Eye (tissue), 1 donor: ENCODE results near the gene MSMB.
"Not testable (repeated sequence)": the region's sequence is repeated elsewhere in the genome, so short reads cannot be mapped to it uniquely, and the experiment has no call there.

Experiments used
- DNase-seq: peaks from one replicate; pipeline ENCODE4 v3.0.0-alpha.2; 2015

Gene MSMB

GRCh38 chr10:46069771-46070463 lies 23.8 kb upstream of the MSMB start:
- no peak for DNase-seq

- DNase-seq = no peak
These were observed 22.8 kb upstream of the MSMB start for GRCh38 chr10:46068905-46069304.

- DNase-seq = no peak
These were observed 22.0 kb upstream of the MSMB start for GRCh38 chr10:46068117-46068516.

GRCh38 chr10:46064269-46064817 lies 18.3 kb upstream of the MSMB start:
- DNase-seq = no peak

- no peak for DNase-seq
These were observed 16.8 kb upstream of the MSMB start for GRCh38 chr10:46062723-46063428.

GRCh38 chr10:46060706-46061105 lies 14.6 kb upstream of the MSMB start:
- DNase-seq = no peak

GRCh38 chr10:46057927-46058326 lies 11.9 kb upstream of the MSMB start:
- not testable (repeated sequence) for DNase-seq

GRCh38 chr10:46057038-46057437 lies 11.0 kb upstream of the MSMB start:
- DNase-seq = no peak

GRCh38 chr10:46055771-46056170 lies 9.7 kb upstream of the MSMB start:
- no peak for DNase-seq

- DNase-seq = no peak
These were observed 7.7 kb upstream of the MSMB start for GRCh38 chr10:46053534-46054434.

GRCh38 chr10:46052791-46053375 lies 6.8 kb upstream of the MSMB start:
- no peak for DNase-seq

- no peak for DNase-seq
These were observed 6.2 kb upstream of the MSMB start for GRCh38 chr10:46052057-46052790.

- no peak for DNase-seq
These were observed 5.0 kb upstream of the MSMB start for GRCh38 chr10:46050941-46051623.

- DNase-seq = not testable (repeated sequence)
These were observed 3.4 kb upstream of the MSMB start for GRCh38 chr10:46049497-46049831.

GRCh38 chr10:46048152-46048551 lies 2.1 kb upstream of the MSMB start:
- no peak for DNase-seq

GRCh38 chr10:46042527-46042926 lies 3.5 kb downstream of the MSMB start:
- DNase-seq = no peak

- DNase-seq = no peak
These were observed 6.1 kb downstream of the MSMB start for GRCh38 chr10:46040004-46040403.

GRCh38 chr10:46037107-46037825 lies 8.8 kb downstream of the MSMB start:
- DNase-seq = no peak

GRCh38 chr10:46035923-46036849 lies 9.9 kb downstream of the MSMB start:
- DNase-seq = no peak

- no peak for DNase-seq
These were observed 12.5 kb downstream of the MSMB start for GRCh38 chr10:46033602-46034011.
